GM12873 (cell line): ENCODE data around the gene FLT4.

ENCODE experiments used
- TF ChIP-seq, protein P1 (sequence below): IDR thresholded peaks from 2 replicates; pipeline ENCODE4 v1.5.1; 2012; ENCODE audit warnings: low read depth, mild to moderate bottlenecking, moderate library complexity, low read length, control low read depth; ENCODE audit not compliant: insufficient read depth; ENCODE audit errors: missing control alignments

The FLT4 gene

DNA sequence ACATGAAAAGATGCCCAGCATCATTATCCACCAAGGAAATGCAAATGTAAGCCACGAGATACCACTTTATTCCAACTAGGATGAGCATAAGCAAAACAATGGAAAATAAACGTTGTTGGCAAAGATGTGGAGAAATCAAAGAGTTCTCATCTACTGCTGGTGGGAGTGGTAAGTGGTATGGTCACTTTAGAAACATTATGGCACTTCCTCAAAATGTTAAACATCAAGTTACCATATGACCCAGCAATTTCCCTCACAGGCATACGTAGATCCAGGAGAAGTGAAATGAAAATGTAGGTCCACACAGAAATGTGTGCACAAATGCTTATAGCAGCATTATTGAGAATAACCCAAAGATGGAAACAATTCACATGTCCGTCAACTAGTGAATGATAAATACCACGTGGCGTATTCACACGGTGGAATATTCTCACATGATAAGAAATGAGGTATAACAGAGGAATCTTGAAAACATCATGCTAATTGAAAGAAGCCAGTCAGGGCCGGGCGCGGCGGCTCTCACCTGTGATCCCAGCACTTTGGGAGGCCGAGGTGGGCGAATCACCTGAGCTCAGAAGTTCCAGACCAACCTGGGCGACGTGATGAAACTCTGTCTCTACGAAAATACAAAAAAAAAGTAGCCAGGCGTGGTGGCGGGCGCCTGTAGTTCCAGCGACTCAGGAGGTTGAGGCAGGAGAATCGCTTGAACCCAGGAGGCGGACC, 16.4 kb upstream of the FLT4 start:
- TF ChIP-seq, protein P1, sequence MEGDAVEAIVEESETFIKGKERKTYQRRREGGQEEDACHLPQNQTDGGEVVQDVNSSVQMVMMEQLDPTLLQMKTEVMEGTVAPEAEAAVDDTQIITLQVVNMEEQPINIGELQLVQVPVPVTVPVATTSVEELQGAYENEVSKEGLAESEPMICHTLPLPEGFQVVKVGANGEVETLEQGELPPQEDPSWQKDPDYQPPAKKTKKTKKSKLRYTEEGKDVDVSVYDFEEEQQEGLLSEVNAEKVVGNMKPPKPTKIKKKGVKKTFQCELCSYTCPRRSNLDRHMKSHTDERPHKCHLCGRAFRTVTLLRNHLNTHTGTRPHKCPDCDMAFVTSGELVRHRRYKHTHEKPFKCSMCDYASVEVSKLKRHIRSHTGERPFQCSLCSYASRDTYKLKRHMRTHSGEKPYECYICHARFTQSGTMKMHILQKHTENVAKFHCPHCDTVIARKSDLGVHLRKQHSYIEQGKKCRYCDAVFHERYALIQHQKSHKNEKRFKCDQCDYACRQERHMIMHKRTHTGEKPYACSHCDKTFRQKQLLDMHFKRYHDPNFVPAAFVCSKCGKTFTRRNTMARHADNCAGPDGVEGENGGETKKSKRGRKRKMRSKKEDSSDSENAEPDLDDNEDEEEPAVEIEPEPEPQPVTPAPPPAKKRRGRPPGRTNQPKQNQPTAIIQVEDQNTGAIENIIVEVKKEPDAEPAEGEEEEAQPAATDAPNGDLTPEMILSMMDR = no peak

DNA sequence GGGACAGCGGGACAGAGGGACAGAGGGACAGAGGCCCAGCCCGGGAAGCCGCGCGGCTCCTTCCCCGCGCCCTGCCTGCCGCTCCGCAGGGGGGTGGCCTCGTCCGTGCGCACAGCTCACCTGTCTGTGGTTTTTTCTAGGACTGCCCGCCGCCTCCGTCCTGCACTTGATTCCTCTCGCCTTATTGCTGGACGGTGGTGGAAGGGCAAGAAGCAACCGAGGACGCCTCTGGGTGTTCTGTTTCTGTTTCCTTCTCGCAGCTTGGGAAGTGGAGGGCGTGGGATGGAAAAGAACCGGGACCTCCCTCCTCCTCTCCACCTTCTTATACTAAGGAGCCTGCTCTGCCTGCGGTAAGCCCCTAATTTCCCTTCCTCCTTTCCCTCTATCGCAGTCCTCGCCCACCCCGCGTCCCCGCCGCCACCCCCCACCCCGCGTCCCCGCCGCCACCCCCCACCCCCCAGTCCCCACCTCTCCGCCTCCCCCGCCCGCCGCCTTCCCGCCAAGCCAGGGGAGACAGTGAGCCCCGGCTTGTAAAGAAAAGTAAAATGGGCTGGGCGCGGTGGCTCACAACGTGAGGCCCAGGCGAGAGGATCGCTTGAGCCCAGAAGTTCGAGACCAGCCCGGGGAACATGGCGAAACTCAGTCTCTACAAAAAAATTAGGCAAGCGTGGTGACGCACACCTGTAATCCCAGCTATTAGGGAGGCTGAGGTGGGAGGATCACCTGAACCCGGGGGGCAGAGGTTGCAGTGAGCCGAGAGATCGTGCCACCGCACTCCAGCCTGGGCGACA, 9.6 kb upstream of the FLT4 start:
- TF ChIP-seq, protein P1 = no peak

DNA sequence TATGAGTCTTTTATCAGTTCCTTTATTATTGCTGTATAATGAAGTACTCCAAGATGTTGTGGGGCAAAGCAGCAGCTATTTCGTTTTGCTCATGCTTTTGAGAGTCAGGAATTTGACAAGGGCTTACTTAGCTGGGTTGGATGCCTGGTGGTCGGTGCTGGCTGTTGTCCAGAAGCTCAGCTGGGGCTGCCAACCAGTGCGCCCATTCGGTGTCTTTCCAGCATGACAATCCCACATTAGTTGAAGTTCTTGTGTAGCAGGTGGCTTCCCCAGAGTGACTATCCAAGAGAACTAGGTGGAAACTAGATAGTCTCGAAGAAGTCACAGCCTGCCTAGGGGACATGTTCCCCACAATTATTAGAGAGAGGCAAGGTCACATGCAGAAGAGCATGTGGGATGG, 3.4 kb upstream of the FLT4 start:
- TF ChIP-seq, protein P1 = no peak

DNA sequence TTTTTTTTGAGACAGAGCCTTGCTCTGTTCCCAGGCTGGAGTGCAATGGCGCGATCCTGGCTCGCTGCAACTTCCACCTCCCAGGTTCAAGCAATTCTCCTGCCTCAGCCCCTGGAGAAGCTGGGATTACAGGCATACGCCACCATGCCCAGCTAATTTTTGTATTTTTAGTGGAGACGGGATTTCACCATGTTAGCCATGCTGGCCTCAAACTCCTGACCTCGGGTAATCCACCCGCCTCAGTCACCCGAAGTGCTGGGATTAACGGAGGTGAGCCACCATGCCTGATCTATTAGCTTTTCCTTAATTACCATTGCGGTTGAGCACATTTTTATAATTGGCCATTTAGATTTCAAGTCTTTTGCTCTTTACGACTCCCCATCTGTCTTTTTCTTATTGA, 2.9 kb upstream of the FLT4 start:
- TF ChIP-seq, protein P1 = no peak

DNA sequence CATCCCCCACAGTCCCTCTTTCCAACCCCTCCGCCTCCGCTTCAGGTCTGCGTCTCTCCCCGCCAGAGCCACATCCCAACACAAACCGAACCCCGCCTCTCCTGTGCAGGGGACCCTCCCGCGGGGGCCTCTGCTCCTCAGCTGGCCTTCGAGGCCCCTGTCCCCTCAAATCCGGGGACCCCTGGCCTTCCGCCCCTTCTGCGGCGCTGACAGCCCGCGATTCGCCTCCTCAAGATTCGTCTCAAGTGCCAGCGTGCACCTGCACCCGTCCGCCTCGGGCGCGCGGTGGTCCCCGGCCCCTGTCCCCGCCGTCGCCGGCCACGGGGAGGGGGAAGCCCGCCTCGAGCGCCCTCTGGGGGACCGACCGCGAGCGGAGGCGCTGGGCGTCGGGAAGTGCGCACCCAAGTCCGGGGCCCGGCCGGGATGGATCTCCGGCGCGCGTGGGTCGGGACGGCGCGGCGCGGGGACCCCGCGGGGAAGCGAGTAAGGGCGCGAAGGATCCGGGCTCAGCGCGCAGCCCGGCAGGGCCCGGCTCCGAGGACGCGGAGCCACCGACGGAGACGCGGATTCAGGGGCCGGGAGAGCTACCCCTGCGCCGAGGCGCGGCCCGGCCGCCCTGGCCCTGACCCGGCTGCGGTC, 623 bp downstream of the FLT4 start:
- TF ChIP-seq, protein P1 = no peak

DNA sequence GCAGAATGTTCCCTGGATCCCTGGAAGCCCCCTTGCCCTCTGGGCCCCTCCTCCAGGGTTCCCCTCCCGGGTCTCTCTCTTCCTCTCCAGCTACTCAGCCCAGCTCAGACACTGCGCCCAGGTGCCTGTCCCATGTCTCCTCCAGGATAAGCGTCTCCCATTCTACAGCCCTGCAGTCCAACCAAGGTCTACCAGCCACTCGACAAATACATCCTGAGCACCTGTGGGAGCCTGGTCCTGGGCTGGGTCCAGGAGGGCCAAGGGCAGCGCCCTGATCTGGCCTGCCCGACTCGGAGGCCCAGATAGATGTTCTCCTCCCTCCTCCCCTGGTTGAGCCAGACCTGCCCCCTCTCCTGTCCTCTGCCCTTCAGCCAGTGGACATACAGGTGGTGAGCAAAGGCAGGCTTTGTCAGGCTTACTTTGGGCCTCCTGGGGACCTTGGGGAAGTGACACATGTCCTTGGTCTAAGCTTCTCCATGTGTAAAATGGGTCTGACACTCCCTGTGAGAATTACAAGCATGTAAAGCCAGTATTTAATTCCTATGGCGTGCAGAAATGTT, 1.4 kb downstream of the FLT4 start:
- TF ChIP-seq, protein P1 = no peak

DNA sequence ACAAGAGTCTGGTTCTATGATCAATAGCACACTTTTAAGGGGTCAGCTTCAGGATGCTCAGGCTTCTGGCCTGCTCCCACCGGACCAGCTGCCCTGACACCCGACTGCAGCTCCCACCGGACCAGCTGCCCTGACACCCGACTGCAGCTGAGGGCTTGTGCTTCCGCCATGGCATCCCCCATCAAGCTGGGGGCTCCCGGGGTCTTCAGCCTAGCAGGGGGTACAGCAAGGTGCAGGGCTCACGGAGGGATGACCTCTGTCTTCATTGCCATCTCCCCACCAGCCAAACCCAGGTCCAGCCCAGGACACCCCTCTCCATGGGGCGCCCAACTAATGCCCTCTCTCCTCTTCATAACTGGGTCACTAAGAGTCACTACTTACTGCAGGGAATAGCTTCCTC, 1.9 kb downstream of the FLT4 start:
- TF ChIP-seq, protein P1 = no peak
